Tibial nerve (tissue), 4 donors: ENCODE results near the gene SNX21.

Experiments used
- EP300 ChIP-seq, 2 donors: sonication (generic); formaldehyde crosslinking; IDR thresholded peaks; one replicate each; pipeline ENCODE4 v1.6.1; 2017; ENCODE audit warnings: antibody characterized with exemption in 2 of 2, mild to moderate bottlenecking in 1 of 2
- POLR2A ChIP-seq, 2 donors: fragments of 450-650 bp; IDR thresholded peaks; one replicate each; pipeline ENCODE4 v1.6.1; 2017; ENCODE audit warnings: antibody characterized with exemption in 2 of 2, mild to moderate bottlenecking in 2 of 2, moderate library complexity in 2 of 2
- TF ChIP-seq, protein P1 (sequence below), 5 experiments: fragments of 200-600 bp in 3 of 5; fragments of 450-650 bp in 2 of 5; sonication (generic) in 3 of 5; IDR thresholded peaks; one replicate each; pipeline ENCODE4 v1.5.1; 2016 to 2019; ENCODE audit warnings: antibody characterized with exemption in 5 of 5, mild to moderate bottlenecking in 3 of 5, moderate library complexity in 2 of 5

DNA sequence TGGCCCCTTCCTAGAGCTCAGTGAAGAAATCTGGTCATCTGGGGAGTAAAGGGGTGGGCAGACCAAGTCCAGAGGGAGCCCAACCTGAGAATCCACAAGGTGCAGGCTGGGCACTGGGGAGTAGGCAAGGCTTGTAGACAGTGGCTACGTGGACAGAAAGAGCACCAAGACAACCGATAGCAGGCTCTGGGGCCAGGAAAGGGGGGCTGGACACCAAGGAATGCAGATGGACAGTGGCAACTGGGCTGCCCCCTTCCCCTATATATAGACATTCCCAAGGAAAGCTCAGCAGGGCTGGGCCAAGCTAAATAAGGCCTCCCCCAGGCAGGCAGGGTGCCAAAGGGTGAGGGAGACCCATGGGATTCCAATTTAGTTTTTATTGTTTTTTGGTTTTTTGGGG, 5.0 kb upstream of the SNX21 start:
- TF ChIP-seq POLR2A (IDR thresholded peaks at IDR 0.05) (no peak), EP300 (IDR thresholded peaks at IDR 0.05) (no peak)
- TF ChIP-seq, protein P1, sequence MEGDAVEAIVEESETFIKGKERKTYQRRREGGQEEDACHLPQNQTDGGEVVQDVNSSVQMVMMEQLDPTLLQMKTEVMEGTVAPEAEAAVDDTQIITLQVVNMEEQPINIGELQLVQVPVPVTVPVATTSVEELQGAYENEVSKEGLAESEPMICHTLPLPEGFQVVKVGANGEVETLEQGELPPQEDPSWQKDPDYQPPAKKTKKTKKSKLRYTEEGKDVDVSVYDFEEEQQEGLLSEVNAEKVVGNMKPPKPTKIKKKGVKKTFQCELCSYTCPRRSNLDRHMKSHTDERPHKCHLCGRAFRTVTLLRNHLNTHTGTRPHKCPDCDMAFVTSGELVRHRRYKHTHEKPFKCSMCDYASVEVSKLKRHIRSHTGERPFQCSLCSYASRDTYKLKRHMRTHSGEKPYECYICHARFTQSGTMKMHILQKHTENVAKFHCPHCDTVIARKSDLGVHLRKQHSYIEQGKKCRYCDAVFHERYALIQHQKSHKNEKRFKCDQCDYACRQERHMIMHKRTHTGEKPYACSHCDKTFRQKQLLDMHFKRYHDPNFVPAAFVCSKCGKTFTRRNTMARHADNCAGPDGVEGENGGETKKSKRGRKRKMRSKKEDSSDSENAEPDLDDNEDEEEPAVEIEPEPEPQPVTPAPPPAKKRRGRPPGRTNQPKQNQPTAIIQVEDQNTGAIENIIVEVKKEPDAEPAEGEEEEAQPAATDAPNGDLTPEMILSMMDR (IDR thresholded peaks at IDR 0.05) = no peak
